ENCODE measurements around the gene SLC25A25.

Gene SLC25A25

DNA sequence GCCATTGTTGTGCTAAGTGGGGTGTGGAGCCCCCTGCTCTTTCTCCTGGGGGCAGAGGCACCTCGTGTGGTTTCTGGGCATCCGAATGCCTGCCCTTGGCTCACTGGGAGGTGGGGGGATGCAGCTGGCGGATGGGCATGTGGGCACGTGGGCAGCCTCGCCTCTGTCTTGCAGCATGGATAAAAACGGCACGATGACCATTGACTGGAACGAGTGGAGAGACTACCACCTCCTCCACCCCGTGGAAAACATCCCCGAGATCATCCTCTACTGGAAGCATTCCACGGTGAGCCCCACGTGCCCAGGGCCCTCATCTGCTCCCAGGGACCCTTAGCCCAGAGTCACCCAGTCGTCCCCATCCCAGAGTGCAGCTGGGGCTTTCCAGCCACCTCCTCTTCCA lies 34.2 kb downstream of the SLC25A25 start:
- H3K36me3 ChIP-seq (ENCODE audit: insufficient read depth, low read depth, low read length) = peaks cover 64% of the 10 kb centered on the region
- H3K27ac ChIP-seq (ENCODE audit: low read length) = no peak overlapping the region
- no peaks in the 10 kb centered on the region for H3K27me3 ChIP-seq (ENCODE audit: insufficient read depth, low read length)
- H3K9me3 ChIP-seq (ENCODE audit: insufficient read depth, low read depth, low read length) = no peaks in the 10 kb centered on the region
- H3K4me1 ChIP-seq (ENCODE audit: insufficient read depth, low read length) = peaks cover 28% of the 10 kb centered on the region
- no peak overlapping the region for H3K4me3 ChIP-seq (ENCODE audit: low read length)
- H3K9ac ChIP-seq (ENCODE audit: low read depth, low read length) = no peak overlapping the region

- H3K36me3 ChIP-seq (ENCODE audit: insufficient read depth, low read depth, low read length) = peaks cover 72% of the 10 kb centered on the region
Observed at GRCh38 chr9:128102861-128103588, 35.0 kb downstream of the SLC25A25 start.

GRCh38 chr9:128103589-128103962 lies 35.5 kb downstream of the SLC25A25 start:
- peaks cover 77% of the 10 kb centered on the region for H3K36me3 ChIP-seq (ENCODE audit: insufficient read depth, low read depth, low read length)
- no peaks in the 10 kb centered on the region for H3K9me3 ChIP-seq (ENCODE audit: insufficient read depth, low read depth, low read length)
- no peak overlapping the region for H3K27ac ChIP-seq (ENCODE audit: low read length)
- no peaks in the 10 kb centered on the region for H3K27me3 ChIP-seq (ENCODE audit: insufficient read depth, low read length)
- H3K4me3 ChIP-seq (ENCODE audit: low read length) = no peak overlapping the region
- no peak overlapping the region for H3K9ac ChIP-seq (ENCODE audit: low read depth, low read length)
- peaks cover 20% of the 10 kb centered on the region for H3K4me1 ChIP-seq (ENCODE audit: insufficient read depth, low read length)

More at GRCh38 chr9:128102861-128103588, 35.0 kb downstream of the SLC25A25 start:
- H3K4me1 ChIP-seq (ENCODE audit: insufficient read depth, low read length) = peaks cover 21% of the 10 kb centered on the region
- H3K27me3 ChIP-seq (ENCODE audit: insufficient read depth, low read length) = no peaks in the 10 kb centered on the region
- no peaks in the 10 kb centered on the region for H3K9me3 ChIP-seq (ENCODE audit: insufficient read depth, low read depth, low read length)
- H3K4me3 ChIP-seq (ENCODE audit: low read length) = no peak overlapping the region
- H3K9ac ChIP-seq (ENCODE audit: low read depth, low read length) = no peak overlapping the region
- no peak overlapping the region for H3K27ac ChIP-seq (ENCODE audit: low read length)

DNA sequence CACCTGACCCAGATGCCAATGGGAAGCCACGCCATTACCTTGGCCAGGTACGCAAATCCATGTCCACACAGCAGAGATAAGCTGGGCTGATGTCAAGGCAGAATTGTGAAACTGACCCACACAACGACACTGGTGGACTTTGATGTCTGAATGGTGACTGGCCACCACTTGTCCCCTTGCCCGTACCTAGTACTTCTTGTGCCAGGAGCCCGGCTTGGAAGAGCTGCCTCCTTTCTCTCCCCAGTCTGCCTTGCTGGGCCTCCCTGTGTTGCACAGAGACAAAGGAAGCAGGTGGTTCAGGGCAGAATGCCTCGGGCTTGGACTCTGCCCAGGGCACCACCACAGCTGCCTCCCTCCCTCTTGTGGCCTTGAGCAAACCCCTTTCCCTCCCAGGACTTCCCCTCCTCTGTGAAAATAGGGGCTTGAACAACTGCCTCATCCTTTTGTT lies 36.2 kb downstream of the SLC25A25 start:
- peaks cover 17% of the 10 kb centered on the region for H3K4me1 ChIP-seq (ENCODE audit: insufficient read depth, low read length)

GRCh38 chr9:128105538-128106175 lies 37.6 kb downstream of the SLC25A25 start:
- 0 out of 2 replicates have a peak, but pooled peaks cover 3% of the 10 kb centered on the region for H3K4me1 ChIP-seq (ENCODE audit: insufficient read depth, low read length)
- peaks cover 79% of the 10 kb centered on the region for H3K36me3 ChIP-seq (ENCODE audit: insufficient read depth, low read depth, low read length)
- H3K27ac ChIP-seq (ENCODE audit: low read length) = no peak overlapping the region
- H3K4me3 ChIP-seq (ENCODE audit: low read length) = no peak overlapping the region
- H3K9ac ChIP-seq (ENCODE audit: low read depth, low read length) = no peak overlapping the region
- H3K9me3 ChIP-seq (ENCODE audit: insufficient read depth, low read depth, low read length) = no peaks in the 10 kb centered on the region
- H3K27me3 ChIP-seq (ENCODE audit: insufficient read depth, low read length) = no peaks in the 10 kb centered on the region

More for the DNA sequence above, 36.2 kb downstream of the SLC25A25 start:
- Histone ChIP-seq H3K27me3 (ENCODE audit: insufficient read depth, low read length) (no peaks in the 10 kb centered on the region), H3K9ac (ENCODE audit: low read depth, low read length) (no peak overlapping the region), H3K9me3 (ENCODE audit: insufficient read depth, low read depth, low read length) (no peaks in the 10 kb centered on the region), H3K36me3 (ENCODE audit: insufficient read depth, low read depth, low read length) (peaks cover 83% of the 10 kb centered on the region), H3K4me3 (ENCODE audit: low read length) (no peak overlapping the region), H3K27ac (ENCODE audit: low read length) (no peak overlapping the region)

DNA sequence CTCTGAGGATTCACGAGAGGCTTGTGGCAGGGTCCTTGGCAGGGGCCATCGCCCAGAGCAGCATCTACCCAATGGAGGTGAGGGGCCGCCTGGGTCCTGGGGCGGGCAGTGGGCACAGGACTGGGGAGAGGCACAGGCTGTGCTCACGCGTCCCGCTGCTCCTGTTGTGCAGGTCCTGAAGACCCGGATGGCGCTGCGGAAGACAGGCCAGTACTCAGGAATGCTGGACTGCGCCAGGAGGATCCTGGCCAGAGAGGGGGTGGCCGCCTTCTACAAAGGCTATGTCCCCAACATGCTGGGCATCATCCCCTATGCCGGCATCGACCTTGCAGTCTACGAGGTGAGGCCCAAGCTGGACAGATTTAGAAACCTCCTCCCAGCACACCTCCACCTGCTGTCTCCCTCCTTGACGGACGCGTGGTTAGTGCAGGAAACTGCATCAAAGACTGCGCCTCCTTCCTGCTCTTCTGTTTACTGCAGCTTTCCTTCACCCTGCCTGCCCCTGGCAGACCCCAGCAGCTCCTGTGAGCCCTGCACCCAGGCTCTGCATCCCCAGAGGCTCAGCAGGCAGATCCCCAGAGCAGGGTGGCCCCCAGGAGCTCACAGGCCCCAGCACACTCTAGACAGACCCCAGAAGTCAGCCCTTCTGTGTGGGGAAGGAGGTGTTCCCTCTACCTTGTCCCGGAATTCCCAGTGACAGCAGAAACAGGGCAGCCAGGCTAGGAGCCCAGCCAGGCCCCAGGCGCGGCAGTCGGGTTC lies 38.3 kb downstream of the SLC25A25 start:
- no peaks in the 10 kb centered on the region for H3K4me1 ChIP-seq (ENCODE audit: insufficient read depth, low read length)
- H3K9ac ChIP-seq (ENCODE audit: low read depth, low read length) = no peak overlapping the region
- no peak overlapping the region for H3K27ac ChIP-seq (ENCODE audit: low read length)
- H3K27me3 ChIP-seq (ENCODE audit: insufficient read depth, low read length) = no peaks in the 10 kb centered on the region
- peaks cover 72% of the 10 kb centered on the region for H3K36me3 ChIP-seq (ENCODE audit: insufficient read depth, low read depth, low read length)
- no peaks in the 10 kb centered on the region for H3K9me3 ChIP-seq (ENCODE audit: insufficient read depth, low read depth, low read length)
- no peak overlapping the region for H3K4me3 ChIP-seq (ENCODE audit: low read length)

GRCh38 chr9:128106940-128107467 lies 39.0 kb downstream of the SLC25A25 start:
- Histone ChIP-seq H3K4me1 (ENCODE audit: insufficient read depth, low read length) (no peaks in the 10 kb centered on the region), H3K27ac (ENCODE audit: low read length) (no peak overlapping the region), H3K9ac (ENCODE audit: low read depth, low read length) (no peak overlapping the region), H3K4me3 (ENCODE audit: low read length) (no peak overlapping the region), H3K36me3 (ENCODE audit: insufficient read depth, low read depth, low read length) (peaks cover 66% of the 10 kb centered on the region), H3K27me3 (ENCODE audit: insufficient read depth, low read length) (no peaks in the 10 kb centered on the region), H3K9me3 (ENCODE audit: insufficient read depth, low read depth, low read length) (no peaks in the 10 kb centered on the region)

- Histone ChIP-seq H3K9ac (ENCODE audit: low read depth, low read length) (no peak overlapping the region), H3K9me3 (ENCODE audit: insufficient read depth, low read depth, low read length) (no peaks in the 10 kb centered on the region), H3K27me3 (ENCODE audit: insufficient read depth, low read length) (no peaks in the 10 kb centered on the region), H3K27ac (ENCODE audit: low read length) (no peak overlapping the region), H3K4me1 (ENCODE audit: insufficient read depth, low read length) (no peaks in the 10 kb centered on the region), H3K4me3 (ENCODE audit: low read length) (no peak overlapping the region), H3K36me3 (ENCODE audit: insufficient read depth, low read depth, low read length) (peaks cover 59% of the 10 kb centered on the region)
Observed at GRCh38 chr9:128107468-128108268, 39.6 kb downstream of the SLC25A25 start.

GRCh38 chr9:128108269-128109049 lies 40.4 kb downstream of the SLC25A25 start:
- no peaks in the 10 kb centered on the region for H3K27me3 ChIP-seq (ENCODE audit: insufficient read depth, low read length)
- no peak overlapping the region for H3K4me3 ChIP-seq (ENCODE audit: low read length)
- H3K4me1 ChIP-seq (ENCODE audit: insufficient read depth, low read length) = no peaks in the 10 kb centered on the region
- H3K9me3 ChIP-seq (ENCODE audit: insufficient read depth, low read depth, low read length) = no peaks in the 10 kb centered on the region
- no peak overlapping the region for H3K27ac ChIP-seq (ENCODE audit: low read length)
- H3K36me3 ChIP-seq (ENCODE audit: insufficient read depth, low read depth, low read length) = peaks cover 51% of the 10 kb centered on the region
- no peak overlapping the region for H3K9ac ChIP-seq (ENCODE audit: low read depth, low read length)

DNA sequence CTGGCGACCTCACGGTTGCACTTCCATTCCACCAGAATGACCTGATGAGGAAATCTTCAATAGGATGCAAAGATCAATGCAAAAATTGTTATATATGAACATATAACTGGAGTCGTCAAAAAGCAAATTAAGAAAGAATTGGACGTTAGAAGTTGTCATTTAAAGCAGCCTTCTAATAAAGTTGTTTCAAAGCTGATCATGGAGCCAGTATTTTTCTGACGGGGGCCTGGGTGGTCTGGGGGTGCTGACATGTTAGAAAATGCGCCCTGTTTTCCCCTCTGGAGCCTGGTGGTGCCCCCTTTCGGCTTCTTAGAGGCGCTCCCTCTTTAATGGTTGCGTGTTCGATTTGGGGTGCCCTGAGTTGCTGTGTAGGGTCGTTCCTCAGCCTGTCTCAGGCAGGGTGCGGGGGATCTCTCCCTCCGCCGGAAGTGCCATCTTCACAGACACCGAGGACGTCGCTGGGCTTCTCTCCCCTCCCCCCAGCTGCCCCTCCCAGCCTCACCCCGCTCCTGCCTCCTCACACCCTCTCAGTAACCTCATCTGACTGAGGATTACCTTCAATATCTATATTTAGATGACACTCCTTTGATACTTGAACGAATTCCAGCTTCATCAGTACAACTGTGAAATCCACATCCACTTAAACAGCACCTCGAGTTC lies 41.1 kb downstream of the SLC25A25 start:
- Histone ChIP-seq H3K9me3 (ENCODE audit: insufficient read depth, low read depth, low read length) (no peaks in the 10 kb centered on the region), H3K4me1 (ENCODE audit: insufficient read depth, low read length) (no peaks in the 10 kb centered on the region), H3K36me3 (ENCODE audit: insufficient read depth, low read depth, low read length) (peaks cover 44% of the 10 kb centered on the region), H3K27ac (ENCODE audit: low read length) (no peak overlapping the region), H3K27me3 (ENCODE audit: insufficient read depth, low read length) (no peaks in the 10 kb centered on the region), H3K9ac (ENCODE audit: low read depth, low read length) (no peak overlapping the region), H3K4me3 (ENCODE audit: low read length) (no peak overlapping the region)

Data from iPS-20b (cell line).